AG09309 (cell line): Measurements from ENCODE around the gene PLEKHA6.

Experiments used
- DNase-seq: peaks from one replicate; pipeline ENCODE4 v3.0.0-alpha.2; 2010; ENCODE audit warnings: low read depth
- H3K4me3 ChIP-seq: 2 replicates; pipeline ENCODE4 v1.5.1; 2011; ENCODE audit warnings: mild to moderate bottlenecking, low read depth, low read length, moderate library complexity; ENCODE audit not compliant: control insufficient read depth
- TF ChIP-seq, protein P1 (sequence below): IDR thresholded peaks from 2 replicates; pipeline ENCODE4 v1.5.1; 2011; ENCODE audit warnings: mild to moderate bottlenecking, low read depth, low read length, inconsistent platforms; ENCODE audit not compliant: insufficient read depth, control insufficient read depth; ENCODE audit errors: missing control alignments

The PLEKHA6 gene

DNA sequence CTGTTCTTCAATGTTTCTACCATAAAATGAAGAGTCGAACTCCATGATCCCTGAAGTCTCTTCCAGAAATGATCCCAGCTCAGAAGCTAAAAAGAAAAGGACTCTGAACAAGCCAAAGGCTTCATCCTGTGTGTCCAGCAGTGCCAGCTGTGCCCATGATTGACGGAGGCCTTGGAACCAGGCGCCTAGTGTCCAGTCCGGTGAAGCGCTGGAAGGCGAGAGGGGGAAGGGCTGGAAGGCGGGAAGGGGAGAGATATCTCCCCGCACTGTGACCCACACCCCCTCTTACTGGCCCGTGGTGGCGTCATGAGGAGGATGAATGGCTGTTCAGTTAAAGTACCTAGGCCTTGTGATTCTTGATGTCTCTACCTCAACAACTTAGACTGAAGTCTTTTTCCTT is 10.4 kb upstream of the PLEKHA6 start:
- TF ChIP-seq, protein P1, sequence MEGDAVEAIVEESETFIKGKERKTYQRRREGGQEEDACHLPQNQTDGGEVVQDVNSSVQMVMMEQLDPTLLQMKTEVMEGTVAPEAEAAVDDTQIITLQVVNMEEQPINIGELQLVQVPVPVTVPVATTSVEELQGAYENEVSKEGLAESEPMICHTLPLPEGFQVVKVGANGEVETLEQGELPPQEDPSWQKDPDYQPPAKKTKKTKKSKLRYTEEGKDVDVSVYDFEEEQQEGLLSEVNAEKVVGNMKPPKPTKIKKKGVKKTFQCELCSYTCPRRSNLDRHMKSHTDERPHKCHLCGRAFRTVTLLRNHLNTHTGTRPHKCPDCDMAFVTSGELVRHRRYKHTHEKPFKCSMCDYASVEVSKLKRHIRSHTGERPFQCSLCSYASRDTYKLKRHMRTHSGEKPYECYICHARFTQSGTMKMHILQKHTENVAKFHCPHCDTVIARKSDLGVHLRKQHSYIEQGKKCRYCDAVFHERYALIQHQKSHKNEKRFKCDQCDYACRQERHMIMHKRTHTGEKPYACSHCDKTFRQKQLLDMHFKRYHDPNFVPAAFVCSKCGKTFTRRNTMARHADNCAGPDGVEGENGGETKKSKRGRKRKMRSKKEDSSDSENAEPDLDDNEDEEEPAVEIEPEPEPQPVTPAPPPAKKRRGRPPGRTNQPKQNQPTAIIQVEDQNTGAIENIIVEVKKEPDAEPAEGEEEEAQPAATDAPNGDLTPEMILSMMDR = no peak
- no peak for DNase-seq
- no peak overlapping the region for H3K4me3 ChIP-seq

- DNase-seq = no peak
- H3K4me3 ChIP-seq = no peak overlapping the region
- TF ChIP-seq, protein P1 = no peak
Observed at GRCh38 chr1:204368996-204369726, 9.4 kb upstream of the PLEKHA6 start.

DNA sequence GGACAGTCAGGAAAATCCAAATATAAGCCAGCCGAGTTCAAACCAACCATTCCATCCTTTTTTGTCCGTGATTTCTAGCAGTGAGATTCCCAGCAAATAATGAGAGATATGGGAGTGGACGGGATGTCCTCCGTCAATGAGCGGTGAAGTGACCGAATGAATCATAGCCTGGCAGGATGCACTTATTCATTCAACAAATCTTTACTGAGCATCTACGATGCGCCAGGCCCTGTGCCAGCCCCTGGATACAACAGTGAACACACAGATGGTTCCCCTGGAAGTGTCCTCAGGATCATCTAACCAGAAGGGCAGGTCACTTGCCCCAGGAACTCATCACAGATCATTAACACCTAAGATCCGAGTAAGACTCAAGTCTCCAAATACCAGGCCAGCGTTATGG is 8.2 kb upstream of the PLEKHA6 start:
- H3K4me3 ChIP-seq = no peak overlapping the region
- no peak for DNase-seq
- TF ChIP-seq, protein P1 = no peak

DNA sequence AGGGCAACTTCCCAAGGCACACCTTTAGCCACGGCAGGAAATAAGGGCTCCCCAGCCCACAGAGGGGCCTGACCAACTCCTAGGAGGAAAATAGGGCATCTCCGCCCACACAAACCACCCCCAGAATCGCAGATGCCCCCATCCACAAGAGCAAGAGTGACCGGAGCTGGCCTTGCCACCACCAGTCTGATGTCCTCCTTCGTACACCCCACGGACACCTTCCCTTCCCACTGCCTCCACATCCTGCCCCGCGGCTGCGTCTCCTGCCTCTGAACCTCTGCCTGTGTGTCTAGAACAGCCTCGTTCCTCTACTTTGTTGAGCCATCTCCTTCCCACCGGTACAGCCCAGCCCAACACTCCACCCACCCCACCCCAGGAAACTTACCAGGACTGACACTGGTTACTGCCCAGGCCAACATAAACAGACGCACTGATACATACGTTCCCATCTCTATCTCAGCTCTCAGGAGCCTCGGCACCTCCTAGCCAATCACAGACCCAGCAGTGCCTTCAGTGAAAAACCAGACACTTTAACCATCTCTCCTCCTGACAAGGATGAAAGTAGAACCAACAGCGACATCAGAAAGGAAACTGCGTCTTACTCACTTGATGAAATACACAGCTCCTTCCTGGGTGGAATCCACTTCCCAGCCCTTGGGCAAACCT is 7.6 kb upstream of the PLEKHA6 start:
- TF ChIP-seq, protein P1 = no peak
- no peak for DNase-seq
- no peak overlapping the region for H3K4me3 ChIP-seq

GRCh38 chr1:204366759-204367158 is 7.0 kb upstream of the PLEKHA6 start:
- TF ChIP-seq, protein P1 = peak; percentile 53
- no peak for DNase-seq
- H3K4me3 ChIP-seq = no peak overlapping the region

DNA sequence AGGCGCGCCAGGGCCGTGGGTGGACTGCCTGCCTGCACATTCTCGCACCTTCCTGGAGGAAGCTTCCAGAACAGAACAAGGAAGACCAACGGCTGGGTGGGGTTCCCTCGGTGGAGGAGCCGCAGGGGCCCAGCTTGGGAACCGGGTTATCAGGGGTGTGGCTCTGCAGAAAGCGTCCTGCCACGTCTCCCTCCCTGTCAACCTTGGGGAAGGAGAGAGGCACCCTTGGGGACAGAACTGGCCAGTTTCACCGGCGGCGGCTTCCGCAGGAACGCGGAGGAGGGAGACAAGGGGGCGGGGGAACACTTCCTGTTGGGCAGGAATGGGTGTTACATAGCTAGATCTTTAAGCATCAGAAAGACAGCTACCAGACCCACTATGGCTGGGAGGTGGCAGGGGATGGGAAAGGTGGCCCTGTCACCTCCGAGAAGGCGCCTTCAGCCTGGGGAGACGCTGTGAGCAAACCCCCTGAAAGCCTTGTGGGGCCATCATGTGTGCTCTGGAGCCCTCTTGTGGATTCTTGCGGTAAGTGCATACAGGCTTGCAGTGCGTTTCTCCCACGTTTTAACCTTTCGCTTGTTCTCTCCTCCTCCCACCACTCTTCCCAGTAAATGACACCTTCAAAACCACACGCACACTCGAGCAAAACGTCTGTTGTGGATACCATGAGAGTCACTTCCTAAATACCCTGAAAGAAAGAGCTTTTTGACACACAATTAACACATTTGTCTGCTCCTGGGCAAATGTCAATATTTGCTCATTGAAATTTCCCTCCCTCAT is 3.8 kb upstream of the PLEKHA6 start:
- TF ChIP-seq, protein P1 = peak; percentile 94
- peak; percentile 27 for DNase-seq
- H3K4me3 ChIP-seq = peak overlapping the region; percentile 50
